HTERT RPE-1 (cell line): Measurements from ENCODE around the gene CRISPLD2.

Experiments
- in situ Hi-C: fragments of 300-500 bp; cut with MboI; formaldehyde crosslinking; loops from 4 replicates; pipeline ENCODE4 v1.14.3; 2020; ENCODE audit warnings: low sequenced_read_pairs

Gene CRISPLD2

GRCh38 chr16:84881702-84882521 is 62.1 kb downstream of the CRISPLD2 start:
- in situ Hi-C loops: no loop called here

GRCh38 chr16:84883301-84883700 is 63.5 kb downstream of the CRISPLD2 start:
- in situ Hi-C loops: no loop called here

- in situ Hi-C loops: no loop called here
Measured at GRCh38 chr16:84884246-84884595, 64.4 kb downstream of the CRISPLD2 start.

- in situ Hi-C loops: no loop called here
Measured at GRCh38 chr16:84884596-84885341, 65.0 kb downstream of the CRISPLD2 start.

- in situ Hi-C loops: no loop called here
Measured at GRCh38 chr16:84885342-84885910, 65.6 kb downstream of the CRISPLD2 start.

- in situ Hi-C loops: no loop called here
Measured at GRCh38 chr16:84886497-84887090, 66.8 kb downstream of the CRISPLD2 start.

- in situ Hi-C loops: no loop called here
Measured at GRCh38 chr16:84887207-84887606, 67.4 kb downstream of the CRISPLD2 start.

- in situ Hi-C loops: no loop called here
Measured at GRCh38 chr16:84888450-84888849, 68.7 kb downstream of the CRISPLD2 start.

GRCh38 chr16:84889066-84889465 is 69.3 kb downstream of the CRISPLD2 start:
- in situ Hi-C loops: no loop called here

GRCh38 chr16:84890427-84890826 is 70.6 kb downstream of the CRISPLD2 start:
- in situ Hi-C loops: no loop called here

GRCh38 chr16:84891149-84891795 is 71.5 kb downstream of the CRISPLD2 start:
- in situ Hi-C loops: no loop called here

- in situ Hi-C loops: no loop called here
Measured at GRCh38 chr16:84892097-84892496, 72.3 kb downstream of the CRISPLD2 start.

- in situ Hi-C loops: no loop called here
Measured at GRCh38 chr16:84893467-84893848, 73.7 kb downstream of the CRISPLD2 start.

GRCh38 chr16:84893849-84894599 is 74.2 kb downstream of the CRISPLD2 start:
- in situ Hi-C loops: no loop called here

GRCh38 chr16:84895016-84895415 is 75.2 kb downstream of the CRISPLD2 start:
- in situ Hi-C loops: no loop called here

- in situ Hi-C loops: no loop called here
Measured at GRCh38 chr16:84896847-84897246, 77.1 kb downstream of the CRISPLD2 start.

GRCh38 chr16:84897911-84898377 is 78.2 kb downstream of the CRISPLD2 start:
- in situ Hi-C loops: no loop called here

GRCh38 chr16:84898447-84898846 is 78.7 kb downstream of the CRISPLD2 start:
- in situ Hi-C loops: no loop called here

- in situ Hi-C loops: no loop called here
Measured at GRCh38 chr16:84899414-84899813, 79.6 kb downstream of the CRISPLD2 start.

GRCh38 chr16:84905965-84906460 is 86.2 kb downstream of the CRISPLD2 start:
- in situ Hi-C loops: no loop called here
